GM20431 (cell line): ENCODE results near the gene NEK1.

Experiments
- in situ Hi-C: fragments of 300-500 bp; cut with MseI, MboI; formaldehyde crosslinking; loops from one replicate; pipeline ENCODE4 v1.15.0; 2020; ENCODE audit warnings: low sequenced_read_pairs; ENCODE audit not compliant: unreplicated experiment

Gene NEK1

GRCh38 chr4:169611991-169612870 lies at the start of gene NEK1:
NEK1 (minus strand) TSS chr4:169612583; CDS start chr4:169602630, 9,953 bp downstream.
- in situ Hi-C loops: loop anchor here (25.0 kb wide), 1 partner anchor 400 kb away; no protein-coding TSS in a partner anchor

- in situ Hi-C loops: no loop called here
These were observed 49.4 kb upstream of the NEK1 start for GRCh38 chr4:169661761-169662160.

- in situ Hi-C loops: no loop called here
These were observed 48.5 kb upstream of the NEK1 start for GRCh38 chr4:169660929-169661328.

- in situ Hi-C loops: no loop called here
These were observed 47.6 kb upstream of the NEK1 start for GRCh38 chr4:169659716-169660670.

- in situ Hi-C loops: no loop called here
These were observed 46.8 kb upstream of the NEK1 start for GRCh38 chr4:169658975-169659715.

- in situ Hi-C loops: no loop called here
These were observed 45.8 kb upstream of the NEK1 start for GRCh38 chr4:169658196-169658595.

GRCh38 chr4:169657470-169658107 lies 45.2 kb upstream of the NEK1 start:
- in situ Hi-C loops: no loop called here

- in situ Hi-C loops: no loop called here
These were observed 43.0 kb upstream of the NEK1 start for GRCh38 chr4:169655401-169655800.

GRCh38 chr4:169652535-169652934 lies 40.2 kb upstream of the NEK1 start:
- in situ Hi-C loops: no loop called here

- in situ Hi-C loops: no loop called here
These were observed 38.0 kb upstream of the NEK1 start for GRCh38 chr4:169650227-169650936.

GRCh38 chr4:169649545-169650226 lies 37.3 kb upstream of the NEK1 start:
- in situ Hi-C loops: no loop called here

GRCh38 chr4:169645627-169646026 lies 33.2 kb upstream of the NEK1 start:
- in situ Hi-C loops: no loop called here

- in situ Hi-C loops: no loop called here
These were observed 32.4 kb upstream of the NEK1 start for GRCh38 chr4:169644802-169645201.

- in situ Hi-C loops: no loop called here
These were observed 28.0 kb upstream of the NEK1 start for GRCh38 chr4:169640261-169640870.

GRCh38 chr4:169634975-169635374 lies 22.6 kb upstream of the NEK1 start:
- in situ Hi-C loops: no loop called here

GRCh38 chr4:169632896-169633295 lies 20.5 kb upstream of the NEK1 start:
- in situ Hi-C loops: no loop called here

- in situ Hi-C loops: no loop called here
These were observed 17.7 kb upstream of the NEK1 start for GRCh38 chr4:169630069-169630468.

GRCh38 chr4:169628579-169628978 lies 16.2 kb upstream of the NEK1 start:
- in situ Hi-C loops: no loop called here
